NCI-H510A treated with DMSO at 0.1 percent for 48 hours (cell line): ENCODE measurements around the gene PVALB.
"Not testable (repeated sequence)": the region's sequence is repeated elsewhere in the genome, so short reads cannot be mapped to it uniquely, and the experiment has no call there.

Source experiments
- DNase-seq: peaks from one replicate; lab custom pipeline; 2025; lab: John Stamatoyannopoulos, UW

PVALB gene

DNA sequence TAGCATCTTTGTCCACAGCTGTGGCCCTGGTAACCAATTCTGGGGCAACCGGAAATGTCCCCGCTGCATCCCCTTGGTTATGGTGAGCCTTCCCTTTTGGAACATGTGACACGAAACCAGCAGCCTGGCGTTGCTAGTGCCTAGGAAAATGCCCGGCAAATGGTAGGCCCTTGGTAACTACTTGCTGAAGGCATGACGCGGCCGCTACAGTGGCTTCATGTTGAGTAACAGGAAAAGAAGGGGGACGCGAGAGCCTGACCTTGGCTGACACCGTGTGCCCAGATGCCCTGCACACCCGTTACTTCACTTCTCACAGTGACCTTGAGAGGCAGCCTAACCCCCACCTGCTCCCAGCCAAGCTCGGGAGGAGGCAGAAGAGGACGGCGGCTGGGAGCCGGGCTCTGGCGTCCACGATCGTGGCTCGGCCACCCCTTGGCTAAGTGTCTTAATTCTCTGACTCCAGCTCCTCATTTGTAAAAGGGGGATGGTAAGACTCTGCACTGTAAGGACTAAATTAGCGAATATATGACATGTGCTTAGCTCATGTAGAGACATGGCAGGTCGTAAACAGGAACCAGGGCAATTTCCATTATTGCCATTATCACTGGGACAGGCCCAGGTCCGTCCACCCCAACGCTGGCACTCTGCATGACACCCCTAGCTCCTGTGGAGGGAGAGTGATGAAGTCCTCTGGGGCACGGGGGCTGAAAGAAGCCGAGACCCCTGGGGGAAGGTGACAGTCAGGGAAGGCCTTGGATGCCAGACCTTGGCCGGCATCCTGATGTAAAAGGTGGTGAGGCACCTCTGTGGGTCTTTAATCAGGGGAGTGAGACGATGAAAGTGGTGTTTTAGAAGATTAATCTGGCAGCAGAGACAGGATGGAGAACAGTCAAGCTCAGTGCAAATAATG is 59.8 kb downstream of the PVALB start:
- no peak for DNase-seq

GRCh38 chr22:36756031-36756430 is 60.8 kb downstream of the PVALB start:
- DNase-seq, result no peak

DNA sequence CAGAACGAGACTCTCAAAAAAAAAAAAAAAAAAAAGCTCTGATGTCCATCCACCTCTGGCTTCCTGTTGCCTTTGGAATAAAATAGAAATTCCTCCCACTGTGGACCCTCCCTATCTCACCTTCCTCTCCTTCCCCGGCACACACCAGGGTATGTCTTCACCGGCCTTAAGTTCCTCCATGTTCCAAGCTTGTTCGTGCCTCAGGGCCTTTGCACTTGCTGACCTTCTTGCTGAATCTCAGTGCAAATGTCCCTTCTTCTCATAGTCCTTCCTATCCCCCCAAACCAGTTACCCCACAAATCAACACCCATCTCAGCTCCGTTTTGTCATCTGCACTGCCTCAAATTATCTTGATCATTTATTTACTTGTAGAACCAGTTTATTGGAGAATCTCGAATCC is 61.5 kb downstream of the PVALB start:
- DNase-seq, result no peak

GRCh38 chr22:36754881-36755280 is 62.0 kb downstream of the PVALB start:
- DNase-seq, result not testable (repeated sequence)

GRCh38 chr22:36753916-36754315 is 62.9 kb downstream of the PVALB start:
- no peak for DNase-seq

GRCh38 chr22:36753120-36753802 is 63.6 kb downstream of the PVALB start:
- no peak for DNase-seq
